HFFc6 (cell line): ENCODE measurements around the gene GRID1. TPM values are rescaled to one million over a fixed set of nuclear protein-coding genes. Genes with fewer than 3 reads are reported as not detected.

Experiments
- DNase-seq: peaks from one replicate; pipeline ENCODE4 v3.0.0-alpha.2; 2018
- H3K27ac Mint-ChIP-seq: 2 replicates; pipeline ENCODE4 v1.8.0; 2020; ENCODE audit warnings: mild to moderate bottlenecking, mixed read lengths
- H3K27me3 Mint-ChIP-seq: 2 replicates; pipeline ENCODE4 v1.8.0; 2021; ENCODE audit warnings: mild to moderate bottlenecking, moderate library complexity, mixed read lengths; ENCODE audit not compliant: insufficient read depth
- H3K36me3 Mint-ChIP-seq: 2 replicates; pipeline ENCODE4 v1.8.0; 2021; ENCODE audit warnings: low read depth, mixed read lengths
- H3K4me1 Mint-ChIP-seq: 2 replicates; pipeline ENCODE4 v1.8.0; 2020; ENCODE audit warnings: low read depth, mixed read lengths
- H3K4me3 Mint-ChIP-seq: 2 replicates; pipeline ENCODE4 v1.8.0; 2020; ENCODE audit warnings: mild to moderate bottlenecking, moderate library complexity, mixed read lengths
- H3K9me3 Mint-ChIP-seq: 2 replicates; pipeline ENCODE4 v1.8.0; 2020; ENCODE audit warnings: mild to moderate bottlenecking, mixed read lengths
- CTCF ChIP-seq: fragments of 200-600 bp; sonication (generic); IDR thresholded peaks from 2 replicates; pipeline ENCODE4 v1.5.0; 2021; ENCODE audit warnings: antibody characterized with exemption, mild to moderate bottlenecking
- total RNA-seq, 6 experiments: library from RNA; stranded (reverse); fragmentation: NEBNext Ultra II Directional; extraction: Animal tissue kit (Norgen Biotek cat#: 25700); gene quantifications; 2 replicates in 1 of 6; 3 replicates in 5 of 6; pipeline ENCODE4 v1.2.3, GENCODE V29; 2021

The GRID1 gene
- total RNA-seq, 6 experiments from 2014 or later: not detected

DNA sequence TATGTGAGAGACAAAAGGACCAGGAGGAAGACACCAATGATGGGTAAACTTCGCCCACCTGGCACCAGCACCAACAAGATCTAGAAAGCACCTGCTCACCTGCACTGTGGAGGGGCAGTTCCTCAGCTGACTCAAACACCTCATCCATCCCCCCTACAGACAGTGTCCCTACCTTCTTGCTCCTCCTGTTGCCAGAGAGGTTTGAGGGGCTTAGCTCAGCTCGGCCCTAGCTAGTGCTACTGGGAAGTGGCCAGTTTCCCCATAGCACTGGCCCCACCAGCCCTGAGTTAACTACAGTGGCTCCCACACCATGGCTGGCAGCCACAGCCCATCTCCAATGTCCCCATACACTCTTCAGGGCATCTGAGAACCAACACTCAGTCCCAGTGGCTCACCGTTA lies 70.8 kb downstream of the GRID1 start:
- H3K27me3 Mint-ChIP-seq: peaks cover 1% of the 10 kb centered on the region
- H3K4me3 Mint-ChIP-seq: no peak overlapping the region
- no peak for TF ChIP-seq CTCF
- no peak for DNase-seq
- no peaks in the 10 kb centered on the region for H3K4me1 Mint-ChIP-seq
- H3K9me3 Mint-ChIP-seq: peaks cover 4% of the 10 kb centered on the region; the same call in 1 of the 2 replicates
- H3K27ac Mint-ChIP-seq: no peak overlapping the region
- no peaks in the 10 kb centered on the region for H3K36me3 Mint-ChIP-seq

DNA sequence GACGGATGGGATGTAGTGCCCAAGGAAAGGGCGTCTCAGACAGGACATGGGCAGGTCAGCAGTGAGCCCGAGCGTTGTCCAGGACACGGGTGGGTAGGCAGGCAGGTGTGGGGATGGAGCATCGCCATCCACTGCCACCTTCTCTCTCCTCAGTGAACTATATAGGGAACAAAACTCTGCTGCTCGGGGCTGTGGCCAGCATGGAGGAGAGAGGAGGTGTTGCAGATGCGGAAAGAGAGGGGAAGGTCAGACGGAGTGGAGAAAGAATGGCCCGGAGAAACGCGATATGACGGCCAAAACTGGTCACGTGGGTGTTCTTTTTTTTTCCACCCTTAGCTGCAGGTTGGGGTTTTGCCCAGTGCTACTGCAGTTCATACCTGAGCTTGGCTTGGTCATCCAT lies 71.2 kb downstream of the GRID1 start:
- no peak for DNase-seq
- H3K36me3 Mint-ChIP-seq: no peaks in the 10 kb centered on the region
- H3K27ac Mint-ChIP-seq: no peak overlapping the region
- no peak for TF ChIP-seq CTCF
- no peak overlapping the region for H3K4me3 Mint-ChIP-seq
- peaks cover 4% of the 10 kb centered on the region; the same call in 1 of the 2 replicates for H3K9me3 Mint-ChIP-seq
- no peaks in the 10 kb centered on the region for H3K4me1 Mint-ChIP-seq
- H3K27me3 Mint-ChIP-seq: peaks cover 1% of the 10 kb centered on the region

DNA sequence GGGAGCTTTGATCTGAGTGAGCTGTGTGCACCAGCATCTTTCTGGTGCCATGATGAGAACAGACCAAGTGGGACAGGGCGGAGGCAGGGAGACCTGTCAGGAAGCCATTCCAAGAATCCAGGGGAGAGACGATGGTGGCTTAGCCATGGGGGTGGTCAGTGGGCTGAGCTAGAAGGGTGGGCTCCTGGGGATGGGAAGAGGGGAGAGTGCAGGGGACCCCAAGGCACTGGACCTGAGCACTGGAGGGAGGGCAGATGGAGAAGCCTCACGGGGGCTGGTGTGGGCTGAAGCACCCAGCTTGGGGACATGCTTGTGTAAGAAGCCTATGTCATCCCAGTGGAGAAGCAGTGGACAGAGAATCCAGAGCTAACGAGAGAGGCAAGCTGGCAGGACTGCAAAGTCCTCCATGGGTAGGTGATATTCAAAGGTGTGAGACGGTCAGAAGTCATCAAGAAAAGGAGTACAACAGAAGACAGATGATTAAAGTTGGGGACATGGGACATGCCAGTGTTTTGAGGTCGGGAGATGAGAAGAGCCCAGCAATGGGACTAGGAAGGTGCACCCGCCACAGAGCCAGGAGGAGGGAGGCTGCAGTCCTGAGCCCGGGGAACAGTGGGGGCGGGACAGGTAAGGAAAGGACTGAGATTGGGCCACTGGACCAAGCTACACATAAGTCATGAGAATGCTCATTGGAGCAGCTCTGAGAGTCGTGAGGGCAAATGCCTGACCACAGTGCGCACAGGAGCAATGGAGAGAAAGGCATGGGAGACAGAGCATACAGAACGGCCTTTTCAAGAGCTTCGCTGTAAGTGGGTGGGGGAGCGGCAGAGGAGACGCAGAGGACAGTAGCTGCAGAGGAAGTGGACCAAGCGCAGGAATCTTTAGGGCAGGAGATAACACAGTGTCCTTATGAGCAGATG lies 72.0 kb downstream of the GRID1 start:
- no peak for DNase-seq
- Mint-ChIP-seq H3K27me3 (peaks cover 1% of the 10 kb centered on the region), H3K4me1 (no peaks in the 10 kb centered on the region), H3K9me3 (no peaks in the 10 kb centered on the region; the same call in 1 of the 2 replicates), H3K27ac (no peak overlapping the region), H3K4me3 (no peak overlapping the region), H3K36me3 (no peaks in the 10 kb centered on the region)
- TF ChIP-seq CTCF: no peak

- TF ChIP-seq CTCF: no peak
- Mint-ChIP-seq H3K4me1 (no peaks in the 10 kb centered on the region), H3K4me3 (no peak overlapping the region), H3K9me3 (no peaks in the 10 kb centered on the region; the same call in 1 of the 2 replicates), H3K27me3 (peaks cover 1% of the 10 kb centered on the region), H3K27ac (no peak overlapping the region), H3K36me3 (no peaks in the 10 kb centered on the region)
- no peak for DNase-seq
These were observed 73.2 kb downstream of the GRID1 start for GRCh38 chr10:86293396-86293791.

- H3K9me3 Mint-ChIP-seq: no peaks in the 10 kb centered on the region; the same call in 1 of the 2 replicates
- H3K36me3 Mint-ChIP-seq: no peaks in the 10 kb centered on the region
- H3K4me1 Mint-ChIP-seq: no peaks in the 10 kb centered on the region
- H3K4me3 Mint-ChIP-seq: no peak overlapping the region
- H3K27ac Mint-ChIP-seq: no peak overlapping the region
- peaks cover 1% of the 10 kb centered on the region for H3K27me3 Mint-ChIP-seq
- no peak for TF ChIP-seq CTCF
- DNase-seq: no peak
These were observed 73.9 kb downstream of the GRID1 start for GRCh38 chr10:86292462-86293395.
